Erythroblast (primary cell): Measurements from ENCODE around the gene MNT.

ENCODE experiments used
- GATA1 ChIP-seq: IDR thresholded peaks from 2 replicates; pipeline ENCODE4 v1.6.1; 2011; ENCODE audit warnings: low read depth, mild to moderate bottlenecking, control low read depth, low read length, moderate library complexity
- POLR2A ChIP-seq: IDR thresholded peaks from 2 replicates; pipeline ENCODE4 v1.6.1; 2011; ENCODE audit warnings: mild to moderate bottlenecking, low read length

GRCh38 chr17:2405247-2405926 is 4.5 kb upstream of the MNT start:
- TF ChIP-seq POLR2A (no peak), GATA1 (no peak)
